ENCODE measurements around the gene CIAO2A.
"Not testable (repeated sequence)": the region's sequence is repeated elsewhere in the genome, so short reads cannot be mapped to it uniquely, and the experiment has no call there.

CIAO2A gene, protein sequence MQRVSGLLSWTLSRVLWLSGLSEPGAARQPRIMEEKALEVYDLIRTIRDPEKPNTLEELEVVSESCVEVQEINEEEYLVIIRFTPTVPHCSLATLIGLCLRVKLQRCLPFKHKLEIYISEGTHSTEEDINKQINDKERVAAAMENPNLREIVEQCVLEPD
- total RNA-seq = 21.9 to 34.5 (median 28.6) reads per million in 4 experiments

DNA sequence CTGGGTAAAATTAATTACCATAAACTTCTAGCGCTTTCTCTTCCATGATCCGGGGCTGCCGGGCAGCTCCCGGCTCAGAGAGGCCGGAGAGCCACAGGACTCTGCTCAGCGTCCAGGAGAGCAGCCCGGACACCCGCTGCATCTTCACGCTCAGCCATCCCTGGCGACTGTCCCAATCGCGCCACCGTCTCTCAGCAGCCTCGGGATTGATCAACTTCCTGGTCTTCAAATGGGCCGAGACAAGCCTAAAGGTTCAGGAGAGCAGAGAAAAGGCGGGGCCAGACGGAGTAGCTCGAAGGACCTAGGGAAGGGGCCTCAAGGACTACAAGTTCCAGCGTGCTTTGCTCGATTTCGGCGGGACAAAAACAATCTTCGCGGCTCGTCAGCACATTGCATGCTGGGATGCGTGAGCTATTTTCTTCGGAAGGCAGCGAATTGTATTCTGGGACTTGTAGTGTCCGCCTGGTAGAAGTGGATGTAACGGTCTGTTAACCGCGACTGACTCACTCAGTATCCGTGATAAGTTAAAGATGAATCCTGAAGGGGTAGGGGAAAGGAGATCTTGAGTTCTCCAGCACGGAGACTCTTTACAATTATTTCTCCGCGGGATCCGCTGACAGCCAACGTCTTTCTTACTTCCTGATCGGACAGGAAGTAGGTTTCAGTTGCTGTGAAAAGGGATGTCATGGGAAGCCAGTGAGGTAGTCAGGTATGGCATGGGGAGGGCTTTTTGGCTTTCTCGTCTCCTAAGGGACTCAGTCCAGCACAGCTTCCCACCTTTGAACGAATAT, at the start of gene CIAO2A:
TSS of gene CIAO2A (minus strand) at position 212 of the 791 bp plus-strand sequence. CDS start at position 142, 70 bp downstream.
- peak; percentile 84 for DNase-seq

DNA sequence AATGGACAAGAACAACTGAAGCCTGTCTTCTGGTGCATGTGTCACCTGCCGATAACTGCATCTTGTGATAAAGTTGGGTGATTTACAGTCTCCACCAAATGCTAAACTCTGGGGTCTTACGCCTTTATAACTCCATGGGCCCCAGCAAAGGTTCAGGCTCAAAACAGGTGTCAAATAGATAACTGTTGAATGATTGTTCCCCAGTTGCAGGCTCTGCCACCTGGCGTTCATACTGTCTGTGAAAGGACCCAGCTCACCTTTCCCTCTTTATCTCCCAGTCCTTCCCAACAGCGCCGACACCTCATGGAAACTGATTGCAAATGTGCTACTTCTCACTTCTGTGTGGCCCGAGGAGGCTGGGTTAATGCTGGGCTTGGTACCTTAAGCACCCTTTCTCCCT, 49.6 kb upstream of the CIAO2A start:
- no peak for DNase-seq

DNA sequence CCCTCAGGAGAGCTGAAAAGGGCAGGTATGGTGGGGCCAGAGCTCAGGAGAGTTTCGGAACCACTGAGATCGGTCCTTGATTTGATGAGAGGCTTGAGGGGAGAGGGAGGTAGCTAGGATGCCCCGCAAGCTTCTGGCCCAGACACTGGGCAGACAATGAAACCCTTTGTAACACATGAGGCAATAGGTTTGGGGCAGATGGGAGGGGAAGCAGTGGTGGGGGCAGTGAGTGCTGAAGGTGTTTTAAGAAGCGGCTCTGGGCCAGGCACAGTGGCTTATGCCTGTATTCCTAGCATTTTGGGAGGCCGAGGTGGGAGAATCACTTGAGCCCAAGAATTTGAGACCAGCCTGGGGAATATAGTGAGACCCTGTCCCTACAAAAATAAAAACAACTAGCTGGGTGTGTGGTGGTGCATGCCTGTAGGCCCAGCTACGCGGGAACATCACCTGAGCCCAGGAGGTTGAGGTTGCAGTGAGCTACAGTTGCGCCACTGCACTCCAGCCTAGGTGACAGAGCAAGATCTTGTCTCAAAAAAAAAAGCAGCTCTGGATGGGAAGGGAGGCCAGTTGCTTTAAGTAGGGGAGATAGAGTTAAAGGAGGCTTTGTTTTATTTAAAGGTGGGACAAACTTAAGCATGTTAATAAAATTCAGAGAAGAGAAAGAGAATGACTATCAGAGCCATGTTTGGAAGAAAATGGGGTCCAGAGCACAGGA, 48.3 kb upstream of the CIAO2A start:
- no peak for DNase-seq

DNA sequence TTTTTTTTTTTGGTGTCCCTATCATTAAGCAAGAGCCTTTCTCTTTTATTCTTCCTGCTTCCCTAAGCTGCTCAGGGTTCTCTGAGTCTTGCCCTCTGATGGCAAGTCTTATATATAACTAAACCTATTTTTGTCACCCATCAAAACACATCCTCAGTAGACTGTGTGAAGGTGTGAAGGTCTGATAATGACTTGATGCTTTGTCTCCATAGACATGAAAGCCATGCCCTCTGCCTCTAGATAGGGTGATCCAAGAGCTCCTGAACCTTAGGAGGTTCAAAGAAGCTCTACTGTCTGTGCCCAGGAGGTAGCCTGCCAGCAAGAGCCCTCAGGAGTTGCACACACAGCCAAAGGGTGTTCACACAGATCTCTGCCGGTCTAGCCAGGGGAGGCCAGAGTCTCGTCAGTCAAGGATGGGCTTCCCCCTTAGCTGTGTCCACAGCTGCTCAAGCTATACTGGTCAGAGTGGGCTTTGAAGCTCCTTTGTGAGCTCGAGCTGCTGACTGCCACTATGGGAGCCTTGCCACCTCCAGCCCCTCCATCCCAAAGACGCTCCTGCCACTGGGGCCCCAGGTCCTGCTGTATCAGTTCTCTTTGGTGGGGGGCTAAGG, 44.8 kb upstream of the CIAO2A start:
- DNase-seq = no peak

DNA sequence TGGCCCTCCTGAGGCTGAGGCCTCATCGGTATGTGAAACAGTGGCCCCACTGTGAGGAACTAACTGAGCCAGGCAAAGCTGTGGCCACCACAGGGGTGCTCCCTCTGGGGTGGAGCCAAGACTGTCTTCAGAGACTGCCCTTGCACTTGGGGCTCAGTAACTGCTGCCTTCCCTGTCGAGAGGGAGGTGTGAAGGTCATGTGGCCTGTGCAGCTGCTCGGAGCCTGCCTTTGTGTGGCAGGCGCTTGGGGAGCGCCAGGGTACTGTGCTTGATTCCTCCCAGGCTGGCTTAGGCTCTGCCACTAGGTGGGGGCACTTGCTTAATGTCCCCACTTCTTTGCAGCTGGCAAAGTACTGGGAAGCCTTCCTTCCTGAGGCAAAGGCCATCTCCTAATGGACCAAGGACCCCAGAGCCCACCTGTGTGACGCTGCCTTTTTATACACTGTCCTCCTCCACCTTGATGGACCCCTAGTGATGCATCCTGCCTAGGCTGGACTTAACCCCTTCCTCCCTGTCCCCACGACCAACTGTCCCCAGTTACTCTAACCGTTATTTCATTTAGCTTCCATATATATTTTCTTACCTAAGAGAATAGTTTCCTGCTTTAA, 43.7 kb upstream of the CIAO2A start:
- DNase-seq = no peak

DNA sequence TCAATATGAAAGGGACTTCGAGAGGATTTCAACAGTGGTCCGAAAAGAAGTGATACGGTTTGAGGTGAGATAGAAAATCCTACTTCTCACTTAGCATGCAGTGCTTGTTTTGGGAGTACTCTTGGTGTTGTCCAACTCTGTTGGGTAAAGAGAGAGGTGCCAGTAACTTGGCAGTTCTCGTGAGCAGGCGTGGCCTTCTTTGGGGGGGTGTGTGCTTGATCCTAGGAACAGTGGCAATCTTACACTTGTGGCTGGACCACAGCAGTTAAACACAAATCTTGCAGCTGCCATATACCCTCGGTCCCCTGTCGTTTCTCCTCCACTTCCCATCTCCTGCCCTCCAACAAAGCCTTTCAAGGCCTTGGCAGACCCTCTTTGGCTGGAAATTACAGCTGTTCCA, 42.7 kb upstream of the CIAO2A start:
- DNase-seq = no peak

DNA sequence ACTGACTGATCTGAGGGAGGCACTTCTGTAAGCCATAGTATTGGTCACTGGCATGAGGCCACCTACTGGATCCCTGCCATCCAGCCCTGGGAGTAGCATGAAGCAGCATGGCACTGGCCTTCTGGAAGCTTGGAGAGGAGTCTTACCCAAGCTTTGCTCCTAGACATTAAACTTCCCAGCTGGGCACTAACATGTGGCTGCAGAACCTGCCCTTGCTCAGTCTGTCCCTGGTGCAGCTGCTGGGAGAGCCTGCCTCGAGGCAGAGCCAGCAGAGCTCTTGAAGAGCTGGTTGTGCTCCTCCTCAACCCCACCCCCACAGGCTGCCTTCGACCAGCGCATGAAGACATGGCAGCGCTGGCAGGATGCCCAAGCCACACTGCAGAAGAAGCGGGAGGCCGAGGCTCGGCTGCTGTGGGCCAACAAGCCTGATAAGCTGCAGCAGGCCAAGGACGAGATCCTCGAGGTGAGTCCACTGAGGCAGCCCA, 40.7 kb upstream of the CIAO2A start:
- DNase-seq = no peak

DNA sequence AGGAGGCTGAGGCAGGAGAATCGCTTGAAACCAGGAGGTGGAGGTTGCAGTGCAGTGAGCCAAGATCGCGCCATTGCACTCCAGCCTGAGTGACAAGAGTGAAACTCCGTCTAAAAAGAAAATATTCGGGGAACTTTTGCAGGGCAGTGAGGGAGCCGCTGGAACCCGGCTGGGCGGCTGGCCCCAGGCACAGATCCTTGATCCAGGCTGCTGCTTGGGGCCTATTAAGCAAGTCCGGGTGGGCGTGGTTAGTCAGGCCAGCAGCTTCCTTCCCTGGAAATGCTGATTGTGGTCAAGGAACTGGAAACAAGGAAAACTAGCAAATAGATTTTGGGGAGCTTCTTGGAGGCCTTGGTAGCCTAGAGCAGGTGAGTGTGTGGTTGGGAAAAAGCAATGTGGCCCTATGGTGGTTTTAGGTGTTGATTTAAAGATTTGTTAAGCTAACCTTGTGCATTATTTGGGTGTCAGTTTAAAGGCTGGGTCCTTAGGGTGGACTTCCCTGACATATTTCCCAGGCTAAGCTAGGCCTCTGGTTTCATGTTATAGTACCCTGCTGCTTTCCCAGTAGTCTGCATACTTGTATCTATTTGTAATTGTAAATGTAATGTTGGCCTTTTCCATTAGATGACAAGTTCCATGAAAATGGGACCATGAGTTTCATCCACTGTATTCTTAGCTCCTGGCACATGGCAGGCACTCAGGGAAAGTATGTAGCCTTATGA, 40.1 kb upstream of the CIAO2A start:
- no peak for DNase-seq

DNA sequence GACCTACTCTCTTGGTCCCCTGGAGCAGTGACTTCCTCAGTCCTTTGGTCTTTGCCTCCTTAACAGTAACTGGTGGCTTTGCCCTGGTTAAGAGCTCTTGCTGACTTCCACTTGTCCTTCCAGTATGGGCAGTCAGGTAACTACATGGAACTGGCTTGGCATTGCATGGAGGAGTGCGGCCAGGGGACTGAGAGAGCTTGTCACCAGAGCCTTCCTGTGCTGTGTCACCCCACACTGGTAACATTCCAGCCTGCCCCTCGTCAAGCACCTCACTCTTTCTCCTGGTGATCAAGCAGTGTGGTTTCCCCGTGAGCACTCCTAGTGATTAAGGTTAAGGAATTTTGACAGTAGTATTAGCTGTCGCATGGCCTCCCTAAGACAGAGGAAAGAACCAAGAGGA, 38.6 kb upstream of the CIAO2A start:
- DNase-seq = no peak

DNA sequence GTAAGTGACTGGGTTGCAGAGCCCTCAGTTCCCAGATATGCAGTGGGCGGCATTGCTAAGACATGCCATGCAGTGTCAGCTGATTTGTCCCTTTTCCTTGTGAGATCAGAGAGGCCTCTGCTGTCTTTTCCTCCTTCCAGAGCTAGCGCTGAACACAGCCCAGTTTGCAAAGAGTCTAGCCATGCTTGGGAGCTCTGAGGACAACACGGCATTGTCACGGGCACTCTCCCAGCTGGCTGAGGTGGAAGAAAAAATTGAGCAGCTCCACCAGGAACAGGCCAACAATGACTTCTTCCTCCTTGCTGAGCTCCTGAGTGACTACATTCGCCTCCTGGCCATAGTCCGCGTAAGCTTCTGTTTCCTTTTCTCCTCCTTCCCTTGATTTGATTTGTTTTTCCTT, 37.9 kb upstream of the CIAO2A start:
- no peak for DNase-seq

DNA sequence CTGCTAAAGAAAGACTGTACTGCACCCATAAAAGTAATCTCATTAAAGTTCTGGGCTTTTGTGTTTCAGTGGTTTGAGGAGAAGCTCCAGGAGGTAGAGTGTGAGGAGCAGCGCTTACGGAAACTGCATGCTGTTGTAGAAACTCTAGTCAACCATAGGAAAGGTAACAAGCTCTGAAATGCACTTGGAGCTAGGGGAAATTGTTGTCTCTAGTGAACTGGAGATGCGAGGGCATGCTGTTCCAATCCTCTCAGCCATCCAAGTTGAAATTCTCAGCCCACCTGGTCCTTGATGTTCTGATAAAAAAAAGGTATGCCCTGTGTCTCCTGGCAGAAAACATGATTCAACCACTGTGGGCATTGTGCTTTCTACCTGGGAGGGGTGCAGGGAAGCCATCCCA, 36.5 kb upstream of the CIAO2A start:
- DNase-seq = no peak

DNA sequence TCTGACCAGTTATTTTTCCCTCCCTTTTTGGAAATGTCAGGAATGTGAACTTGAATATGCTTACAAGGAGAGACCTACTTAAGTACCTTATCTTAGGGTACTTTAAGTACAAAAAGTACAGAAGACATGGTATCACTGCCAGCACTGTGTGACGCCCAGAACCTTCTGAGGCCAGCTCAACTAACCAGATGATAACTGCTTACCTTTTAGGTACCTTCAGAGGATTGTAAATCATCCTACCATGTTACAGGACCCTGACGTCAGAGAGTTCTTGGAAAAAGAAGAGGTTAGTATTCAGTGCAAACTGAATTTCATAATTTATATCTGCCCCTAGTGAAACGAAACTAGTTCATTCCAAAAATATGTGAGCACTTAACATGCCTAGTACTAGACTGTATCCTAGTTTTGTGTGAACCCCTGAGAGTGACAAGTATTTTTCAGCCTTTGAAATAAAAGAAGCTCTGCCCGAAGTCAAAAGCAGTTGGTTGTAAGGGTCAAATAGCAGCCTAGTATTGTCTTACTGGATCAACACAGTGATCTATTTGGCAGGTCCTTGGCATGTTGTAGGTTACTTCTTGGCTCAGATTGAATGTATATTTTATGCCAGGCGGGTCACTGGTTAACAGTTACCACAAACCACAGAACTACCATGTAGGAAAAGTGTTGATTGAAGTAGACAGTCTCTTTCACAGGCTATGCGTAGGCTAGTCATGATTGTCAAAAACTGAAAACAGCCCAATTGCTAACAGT, 34.1 kb upstream of the CIAO2A start:
- no peak for DNase-seq

DNA sequence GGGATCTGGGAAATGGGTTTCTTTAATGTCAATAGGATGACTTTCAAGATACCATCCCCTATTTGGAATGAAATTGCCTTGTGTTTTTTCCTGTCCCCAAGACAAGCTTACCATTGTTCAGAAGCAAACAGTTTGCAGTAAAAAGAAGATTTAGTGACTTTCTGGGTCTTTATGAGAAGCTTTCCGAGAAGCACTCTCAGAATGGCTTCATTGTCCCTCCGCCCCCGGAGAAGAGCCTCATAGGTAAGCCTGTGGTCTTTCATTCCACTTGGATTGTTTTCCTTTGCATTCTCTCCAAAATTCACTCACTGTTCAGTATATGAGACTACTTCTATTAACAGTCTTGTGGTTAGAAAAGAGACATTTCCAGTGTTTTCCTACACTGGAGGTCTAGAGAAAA, 32.3 kb upstream of the CIAO2A start:
- no peak for DNase-seq

DNA sequence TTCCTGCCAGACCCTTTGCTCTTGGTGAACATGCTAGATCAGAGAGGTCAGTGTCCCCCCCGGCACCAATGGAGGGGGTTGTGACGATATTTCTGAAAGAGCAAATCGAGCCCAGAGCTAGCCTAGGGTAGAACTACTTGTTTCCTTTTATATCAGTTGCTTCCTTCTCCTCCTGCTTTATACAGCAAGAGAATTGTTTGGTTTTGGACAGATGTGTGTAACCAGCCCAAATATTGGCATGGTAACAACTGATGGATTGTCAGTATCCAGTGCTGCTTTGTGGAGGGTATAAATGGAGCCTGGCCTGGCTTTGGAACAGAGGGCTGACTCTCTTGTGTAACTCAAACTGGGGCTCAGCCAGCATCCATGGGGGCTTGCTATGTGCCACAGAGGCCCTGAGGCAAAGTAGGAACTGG, 29.3 kb upstream of the CIAO2A start:
- no peak for DNase-seq

DNA sequence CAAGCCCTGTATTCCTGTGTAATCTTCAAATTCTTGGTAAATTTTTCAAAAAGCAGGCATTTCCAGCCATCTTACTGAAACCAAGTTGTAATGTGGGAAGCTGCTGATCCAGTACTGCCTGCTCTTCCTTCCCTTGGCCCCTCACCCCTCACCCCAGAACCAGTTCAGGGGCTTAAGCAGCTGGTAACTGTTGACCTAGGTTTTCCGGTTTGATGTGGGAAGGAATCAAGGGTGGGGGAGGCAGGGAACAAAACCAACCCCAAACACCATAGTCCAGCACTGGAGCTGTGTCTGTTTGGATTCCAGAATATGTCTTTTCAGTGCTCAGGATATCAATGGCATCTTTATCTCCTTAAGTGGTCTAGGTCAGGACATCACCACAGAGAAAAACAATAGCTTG, 28.8 kb upstream of the CIAO2A start:
- no peak for DNase-seq

DNA sequence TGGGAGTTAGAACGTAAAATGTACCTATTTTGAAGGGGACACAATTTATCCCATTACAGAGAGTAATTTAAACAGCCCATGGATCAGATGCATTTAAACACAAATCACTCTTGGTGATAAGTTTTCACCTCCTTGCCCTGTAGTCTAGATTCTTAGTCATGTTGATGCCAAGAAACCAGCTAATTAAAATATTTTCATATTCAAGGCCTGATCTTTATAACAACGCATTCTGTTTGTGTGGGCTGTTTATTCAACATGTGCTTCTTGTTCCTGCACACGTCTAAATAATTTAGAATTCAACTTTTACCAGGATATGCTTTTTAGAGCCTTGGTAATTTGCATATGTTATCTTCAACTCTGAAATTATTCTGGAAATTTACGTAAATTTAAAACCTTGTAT, 28.0 kb upstream of the CIAO2A start:
- no peak for DNase-seq

DNA sequence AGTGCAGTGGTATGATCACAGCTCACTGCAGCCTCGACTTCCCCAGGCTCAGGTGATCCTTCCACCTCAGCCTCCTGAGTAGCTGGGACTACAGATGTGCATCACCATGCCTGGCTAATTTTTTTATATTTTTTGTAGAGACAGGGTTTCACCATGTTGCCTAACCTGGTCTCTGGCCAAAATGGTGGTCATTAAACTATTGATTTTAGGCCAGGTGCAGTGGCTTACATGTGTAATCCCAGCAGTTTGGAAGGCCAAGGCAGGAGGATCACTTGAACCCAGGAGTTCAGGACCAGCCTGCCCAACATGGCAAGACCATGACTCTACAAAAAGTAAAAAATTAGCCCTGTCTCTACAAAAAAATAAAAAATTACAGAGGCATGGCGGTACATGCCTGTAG, 26.7 kb upstream of the CIAO2A start:
- DNase-seq = not testable (repeated sequence)

DNA sequence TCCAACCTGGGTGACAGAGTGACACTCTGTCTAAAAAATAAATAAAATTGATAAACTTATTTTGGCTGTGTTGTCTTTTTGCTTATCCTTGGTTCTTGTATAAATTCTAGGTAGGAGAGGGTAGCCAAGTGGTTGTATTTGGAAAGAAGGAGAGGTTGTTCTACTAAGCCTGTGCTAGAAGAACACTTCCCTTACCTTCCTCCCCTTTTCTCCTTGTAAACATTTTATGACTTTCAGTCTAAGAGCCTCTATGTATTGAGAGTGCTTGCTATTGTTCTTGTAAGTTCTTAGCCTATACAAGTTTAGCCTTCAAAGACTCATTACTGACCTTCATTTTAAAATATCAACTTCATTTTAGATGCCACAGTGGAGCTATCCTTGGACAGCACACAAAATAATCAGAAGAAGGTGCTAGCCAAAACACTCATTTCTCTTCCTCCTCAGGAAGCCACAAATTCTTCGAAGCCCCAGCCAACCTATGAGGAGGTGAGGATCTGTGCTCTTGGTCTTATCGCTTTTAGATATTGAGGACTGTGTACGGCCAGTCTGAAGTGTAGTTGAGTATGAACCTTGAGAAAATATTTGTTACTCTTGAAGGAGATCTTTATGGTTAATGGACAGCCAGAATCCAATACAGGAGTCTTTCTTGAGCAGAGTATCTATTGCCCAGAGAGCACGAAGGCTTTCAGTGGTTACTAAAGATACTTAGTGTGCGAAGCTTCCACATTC, 24.3 kb upstream of the CIAO2A start:
- DNase-seq = no peak

DNA sequence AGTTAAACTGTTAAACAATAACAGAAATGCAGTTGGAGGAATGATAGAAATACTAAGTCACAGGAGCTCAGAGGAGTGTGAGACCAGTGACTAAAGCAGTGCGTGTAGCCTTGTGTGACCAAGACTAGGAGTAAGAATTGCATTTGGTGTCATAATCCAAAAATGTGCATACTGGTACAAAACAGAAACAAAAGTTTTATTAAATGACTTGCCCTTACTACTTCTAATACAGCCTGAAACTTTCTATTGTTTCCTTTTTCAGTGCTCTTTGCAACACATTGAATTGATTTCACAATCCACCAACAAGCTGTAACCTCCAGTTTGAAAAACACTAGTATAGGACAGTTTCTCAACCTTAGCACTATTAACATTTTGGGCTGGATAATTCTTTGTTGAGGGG, 19.3 kb upstream of the CIAO2A start:
- DNase-seq = no peak

DNA sequence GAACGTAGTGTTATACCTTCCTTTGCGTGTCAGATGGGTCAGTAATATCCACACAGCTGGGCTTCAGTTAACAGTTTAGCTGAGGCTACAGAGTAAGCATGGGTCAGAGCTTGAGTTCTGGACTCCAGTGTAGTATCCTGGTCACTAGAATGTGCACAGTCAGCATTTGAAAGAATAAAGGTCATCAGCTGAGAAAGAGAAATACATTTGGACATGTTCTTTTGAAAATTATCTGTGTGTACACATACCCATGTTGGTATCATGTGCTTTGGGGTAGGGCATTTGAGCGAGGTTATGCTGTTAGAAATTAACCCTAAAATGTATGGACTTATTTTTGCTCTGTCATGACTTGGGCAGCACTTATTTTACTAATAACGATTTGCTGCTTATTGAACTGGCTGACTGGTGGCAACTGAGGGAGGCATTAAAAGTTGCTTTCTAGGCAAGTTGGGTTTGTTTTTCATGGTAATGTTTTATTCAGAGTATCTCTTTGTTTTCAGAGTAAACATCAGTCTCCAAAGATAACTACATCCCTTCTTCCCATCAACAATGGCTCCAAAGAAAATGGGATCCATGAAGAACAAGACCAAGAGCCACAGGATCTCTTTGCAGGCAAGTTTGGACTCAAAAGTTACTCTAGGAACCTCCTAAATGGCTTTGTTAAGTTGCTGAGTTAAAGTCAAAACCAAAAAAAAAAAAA, 18.6 kb upstream of the CIAO2A start:
- DNase-seq = no peak
